OCI-LY7 (cell line): ENCODE results near the gene NDUFA1. TPM values are rescaled to one million over a fixed set of nuclear protein-coding genes. Genes with fewer than 3 reads are reported as not detected.

Source experiments
- BruUV-seq: library from RNA; stranded (reverse); fragments of 400-500 nt; replicated peaks from 2 replicates; lab custom pipeline; 2021; lab: Mats Ljungman, UMichigan
- CTCF ChIA-PET: fragments of 300-600 bp; sonication (Branson Sonifier 250); formaldehyde crosslinking; loops from one replicate; lab custom pipeline; 2022; ENCODE audit warnings: antibody characterized with exemption; ENCODE audit not compliant: unreplicated experiment; lab: Charles Lee
- POLR2A ChIA-PET: fragments of 300-600 bp; sonication (Branson Sonifier 250); formaldehyde crosslinking; loops from one replicate; lab custom pipeline; 2022; ENCODE audit warnings: antibody characterized with exemption; lab: Charles Lee
- DNase-seq: peaks from one replicate; pipeline ENCODE4 v3.0.0-alpha.2; 2015; ENCODE audit warnings: low spot score
- H2AFZ ChIP-seq: fragments of 200-600 bp; sonication (generic), shearing (Covaris generic); 2 replicates; pipeline ENCODE4 v1.6.1; 2014; ENCODE audit warnings: mild to moderate bottlenecking, antibody characterized with exemption, low read length, moderate library complexity
- H3K27ac ChIP-seq: fragments of 200-600 bp; sonication (generic); 2 replicates; pipeline ENCODE4 v1.5.1; 2014; ENCODE audit warnings: mixed run types, low read depth, mild to moderate bottlenecking, moderate library complexity, low read length, inconsistent platforms; ENCODE audit not compliant: poor library complexity, severe bottlenecking
- H3K36me3 ChIP-seq: fragments of 200-600 bp; sonication (generic); 2 replicates; pipeline ENCODE4 v1.6.1; 2014; ENCODE audit warnings: mild to moderate bottlenecking, antibody characterized with exemption, low read length, moderate library complexity, mixed read lengths; ENCODE audit not compliant: insufficient read depth
- H3K4me1 ChIP-seq: fragments of 200-600 bp; sonication (generic); 2 replicates; pipeline ENCODE4 v1.5.1; 2014; ENCODE audit warnings: mild to moderate bottlenecking, low read length; ENCODE audit not compliant: insufficient read depth, poor library complexity, severe bottlenecking
- H3K4me2 ChIP-seq: fragments of 200-600 bp; sonication (generic); 2 replicates; pipeline ENCODE4 v1.6.1; 2014; ENCODE audit warnings: mild to moderate bottlenecking, low read length
- H3K4me3 ChIP-seq: fragments of 200-600 bp; sonication (generic); 2 replicates; pipeline ENCODE4 v1.5.1; 2014; ENCODE audit warnings: mild to moderate bottlenecking, low read depth, low read length; ENCODE audit not compliant: poor library complexity, severe bottlenecking
- H3K79me2 ChIP-seq: fragments of 200-600 bp; sonication (generic); 2 replicates; pipeline ENCODE4 v1.6.1; 2016; ENCODE audit warnings: low read depth, mild to moderate bottlenecking, low read length, moderate library complexity, mixed read lengths; ENCODE audit not compliant: insufficient read depth
- H3K9me2 ChIP-seq: fragments of 200-600 bp; sonication (generic); 2 replicates; pipeline ENCODE4 v1.6.1; 2016; ENCODE audit warnings: mild to moderate bottlenecking, low read length, mixed read lengths; ENCODE audit not compliant: insufficient read depth
- H3K9me3 ChIP-seq: fragments of 200-600 bp; sonication (generic); 2 replicates; pipeline ENCODE4 v1.6.1; 2014; ENCODE audit warnings: mild to moderate bottlenecking, mixed run types, low read length, mixed read lengths
- H4K20me1 ChIP-seq: fragments of 200-600 bp; sonication (generic); 2 replicates; pipeline ENCODE4 v1.6.1; 2014; ENCODE audit warnings: mild to moderate bottlenecking, antibody characterized with exemption, low read length, moderate library complexity, mixed read lengths; ENCODE audit not compliant: insufficient read depth
- EZH2phosphoT487 ChIP-seq: fragments of 200-600 bp; sonication (generic); IDR thresholded peaks from 2 replicates; pipeline ENCODE4 v1.6.1; 2018; ENCODE audit warnings: low read depth, borderline replicate concordance, mild to moderate bottlenecking, mixed run types, antibody characterized with exemption, low read length, moderate library complexity, mixed read lengths
- intact Hi-C: fragments of 100-400 bp; cut with micrococcal nuclease; formaldehyde crosslinking; loops from one replicate; pipeline ENCODE4 v1.10.0; 2022; ENCODE audit not compliant: unreplicated experiment
- total RNA-seq, 2 experiments: library from RNA; depleted of rRNA in 1 of 2; stranded (reverse); fragments of >200 nt in 1 of 2; shearing (Covaris generic) in 1 of 2; gene quantifications; 2 replicates each; pipeline ENCODE4 v1.2.3, GENCODE V29; 2014 to 2022
- TF ChIP-seq, protein P1 (sequence below): fragments of 200-600 bp; sonication (generic); conservative IDR thresholded peaks from 2 replicates; pipeline ENCODE4 v1.5.1; 2014; ENCODE audit warnings: mild to moderate bottlenecking, antibody characterized with exemption, low read length, moderate library complexity, mixed read lengths

The NDUFA1 gene
- total RNA-seq, 2 experiments from 2014 or later = 61.3 to 86.3 TPM

- H2AFZ ChIP-seq = peak overlapping the region; percentile 45; the same call in 1 of the 2 replicates
- POLR2A ChIA-PET = interaction anchor here (0.5 to 2.7 kb wide), 10 partner anchors 9 to 408 kb away, joined by 3 to 14 read pairs (median 4); partner anchors contain the start of genes RPL39 and UPF3B
- H3K36me3 ChIP-seq = peaks cover 12% of the 10 kb centered on the region
- peaks cover 42% of the 10 kb centered on the region for H3K79me2 ChIP-seq
- peak overlapping the region; percentile 88 for H3K4me2 ChIP-seq
- BruUV-seq = no TSS peak
- no peaks in the 10 kb centered on the region for H3K9me2 ChIP-seq
- H3K4me1 ChIP-seq = peaks cover 18% of the 10 kb centered on the region
- peak overlapping the region; percentile 91 for H3K4me3 ChIP-seq
- DNase-seq = peak; percentile 55
- TF ChIP-seq, protein P1, sequence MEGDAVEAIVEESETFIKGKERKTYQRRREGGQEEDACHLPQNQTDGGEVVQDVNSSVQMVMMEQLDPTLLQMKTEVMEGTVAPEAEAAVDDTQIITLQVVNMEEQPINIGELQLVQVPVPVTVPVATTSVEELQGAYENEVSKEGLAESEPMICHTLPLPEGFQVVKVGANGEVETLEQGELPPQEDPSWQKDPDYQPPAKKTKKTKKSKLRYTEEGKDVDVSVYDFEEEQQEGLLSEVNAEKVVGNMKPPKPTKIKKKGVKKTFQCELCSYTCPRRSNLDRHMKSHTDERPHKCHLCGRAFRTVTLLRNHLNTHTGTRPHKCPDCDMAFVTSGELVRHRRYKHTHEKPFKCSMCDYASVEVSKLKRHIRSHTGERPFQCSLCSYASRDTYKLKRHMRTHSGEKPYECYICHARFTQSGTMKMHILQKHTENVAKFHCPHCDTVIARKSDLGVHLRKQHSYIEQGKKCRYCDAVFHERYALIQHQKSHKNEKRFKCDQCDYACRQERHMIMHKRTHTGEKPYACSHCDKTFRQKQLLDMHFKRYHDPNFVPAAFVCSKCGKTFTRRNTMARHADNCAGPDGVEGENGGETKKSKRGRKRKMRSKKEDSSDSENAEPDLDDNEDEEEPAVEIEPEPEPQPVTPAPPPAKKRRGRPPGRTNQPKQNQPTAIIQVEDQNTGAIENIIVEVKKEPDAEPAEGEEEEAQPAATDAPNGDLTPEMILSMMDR = no peak
- no peak for TF ChIP-seq EZH2phosphoT487
- H4K20me1 ChIP-seq = peaks cover 4% of the 10 kb centered on the region; the same call in 1 of the 2 replicates
- CTCF ChIA-PET = interaction anchor here (0.6 kb wide), 1 partner anchor 17 kb away, joined by 3 read pairs; no protein-coding TSS in a partner anchor
- H3K9me3 ChIP-seq = no peaks in the 10 kb centered on the region
- intact Hi-C loops = loop anchor here (2.0 kb wide), 1 partner anchor 18 kb away; the partner anchor contains the start of gene UPF3B
- peak overlapping the region; percentile 93 for H3K27ac ChIP-seq
These were observed 953 bp upstream of the NDUFA1 start for GRCh38 chrX:119870626-119871131.

DNA sequence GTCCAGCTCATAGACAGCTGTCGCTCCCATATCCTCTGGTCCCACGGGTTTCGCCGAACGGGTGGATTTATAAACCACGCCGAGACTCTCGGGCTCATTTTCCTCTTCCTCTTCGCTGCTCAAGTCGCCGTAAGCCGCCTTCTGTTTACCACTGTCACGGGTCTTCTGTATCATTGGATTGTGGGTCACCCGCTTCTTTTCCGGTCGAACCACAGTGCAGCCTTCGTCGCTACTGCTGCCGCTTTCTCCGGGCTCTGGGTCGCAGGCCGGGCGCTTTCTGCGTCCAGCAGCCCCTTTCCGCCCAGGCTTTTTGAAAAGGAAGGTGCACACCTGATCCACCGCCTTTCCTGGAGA is 410 bp upstream of the NDUFA1 start:
- POLR2A ChIA-PET = interaction anchor here (0.9 to 2.7 kb wide), 4 partner anchors 9 to 408 kb away, joined by 3 to 14 read pairs (median 4); partner anchors contain the start of gene UPF3B
- intact Hi-C loops = loop anchor here (2.0 kb wide), 1 partner anchor 18 kb away; the partner anchor contains the start of gene UPF3B
- DNase-seq = no peak
- Histone ChIP-seq H3K9me2 (no peaks in the 10 kb centered on the region), H3K4me2 (peak overlapping the region; percentile 88), H2AFZ (peak overlapping the region; percentile 65; the same call in 1 of the 2 replicates), H3K27ac (peak overlapping the region; percentile 93), H3K36me3 (peaks cover 15% of the 10 kb centered on the region), H3K79me2 (peaks cover 42% of the 10 kb centered on the region), H3K4me1 (peaks cover 18% of the 10 kb centered on the region), H3K4me3 (peak overlapping the region; percentile 91), H4K20me1 (peaks cover 4% of the 10 kb centered on the region; the same call in 1 of the 2 replicates), H3K9me3 (no peaks in the 10 kb centered on the region)
- TF ChIP-seq, protein P1 = no peak
- TF ChIP-seq EZH2phosphoT487 = no peak
- TSS peak; percentile 88 for BruUV-seq
- CTCF ChIA-PET = interaction anchor here (0.6 kb wide), 1 partner anchor 18 kb away, joined by 3 read pairs; no protein-coding TSS in a partner anchor
